HepG2 (cell line): ENCODE data around the gene AMOTL1.

Experiments used
- DPF2 ChIP-seq: sonication (generic); formaldehyde crosslinking; IDR thresholded peaks from 2 replicates; pipeline ENCODE4 v1.4.0; 2020; ENCODE audit warnings: mild to moderate bottlenecking, low read depth, missing genetic modification reagents, borderline replicate concordance
- ESRRA ChIP-seq: sonication (generic); formaldehyde crosslinking; IDR thresholded peaks from 2 replicates; pipeline ENCODE4 v1.5.1; 2020; ENCODE audit warnings: mild to moderate bottlenecking, low read depth, missing genetic modification reagents
- NFIC ChIP-seq: IDR thresholded peaks from 2 replicates; pipeline ENCODE4 v1.6.1; 2012; ENCODE audit warnings: mild to moderate bottlenecking, low read length, inconsistent platforms
- POLR2A ChIP-seq, 2 experiments: IDR thresholded peaks; 2 replicates each; pipeline ENCODE4 v1.6.1; 2011; ENCODE audit warnings: low read depth in 2 of 2, low read length in 2 of 2, mild to moderate bottlenecking in 1 of 2, moderate library complexity in 1 of 2; ENCODE audit not compliant: insufficient read depth in 1 of 2
- RAD21 ChIP-seq: fragments of 450-650 bp; formaldehyde crosslinking; IDR thresholded peaks from 2 replicates; pipeline ENCODE4 v1.5.0; 2020; ENCODE audit warnings: mild to moderate bottlenecking
- RNF2 ChIP-seq: fragments of 450-650 bp; conservative IDR thresholded peaks from 2 replicates; pipeline ENCODE4 v1.6.1; 2016; ENCODE audit warnings: low read depth
- ZNF747 ChIP-seq: sonication (generic); formaldehyde crosslinking; IDR thresholded peaks from 2 replicates; pipeline ENCODE4 v1.8.1; 2023; ENCODE audit warnings: missing genetic modification reagents, mild to moderate bottlenecking, borderline replicate concordance
- ZNF782 ChIP-seq: sonication (generic); formaldehyde crosslinking; IDR thresholded peaks from 2 replicates; pipeline ENCODE4 v1.4.0; 2020; ENCODE audit warnings: missing genetic modification reagents, mild to moderate bottlenecking, borderline replicate concordance
- TF ChIP-seq, protein P1 (sequence below): sonication (generic); formaldehyde crosslinking; IDR thresholded peaks from 2 replicates; pipeline ENCODE4 v1.5.0; 2020; ENCODE audit warnings: mild to moderate bottlenecking, missing genetic modification reagents, moderate library complexity
- TF ChIP-seq, protein P2 (sequence below): sonication (generic); formaldehyde crosslinking; IDR thresholded peaks from 2 replicates; pipeline ENCODE4 v1.4.0; 2020; ENCODE audit warnings: missing genetic modification reagents
- TF ChIP-seq, protein P3 (sequence below): IDR thresholded peaks from 2 replicates; pipeline ENCODE4 v1.6.1; 2018; ENCODE audit warnings: missing genetic modification reagents
- TF ChIP-seq, protein P4 (sequence below): IDR thresholded peaks from 2 replicates; pipeline ENCODE4 v1.6.1; 2012; ENCODE audit warnings: inconsistent platforms
- TF ChIP-seq, protein P5 (sequence below): IDR thresholded peaks from 2 replicates; pipeline ENCODE4 v1.6.1; 2016

DNA sequence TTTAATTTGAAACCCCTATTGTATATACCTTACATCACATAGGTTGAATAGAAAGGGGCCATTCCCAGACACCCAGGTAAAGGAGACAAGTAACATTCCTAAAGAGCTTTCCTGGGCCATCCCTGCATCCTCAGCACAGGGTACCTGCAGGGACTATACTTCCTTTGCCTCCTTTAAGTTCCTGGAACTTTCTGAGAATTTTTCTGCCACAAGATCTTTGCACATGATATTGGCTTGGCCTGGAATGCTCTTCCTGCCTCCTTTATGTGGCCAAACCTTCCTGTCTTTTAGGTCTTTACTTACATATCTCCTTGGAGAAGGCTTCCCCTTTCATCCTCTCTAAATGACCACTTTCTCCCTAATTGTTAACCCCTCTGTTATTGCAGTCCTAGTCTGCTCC, 7.9 kb upstream of the AMOTL1 start:
- TF ChIP-seq ZNF782 (CRISPR knock-in tag): no peak
- no peak for TF ChIP-seq DPF2 (CRISPR knock-in tag)
- TF ChIP-seq RNF2: no peak
- no peak for TF ChIP-seq ESRRA
- TF ChIP-seq, protein P1, sequence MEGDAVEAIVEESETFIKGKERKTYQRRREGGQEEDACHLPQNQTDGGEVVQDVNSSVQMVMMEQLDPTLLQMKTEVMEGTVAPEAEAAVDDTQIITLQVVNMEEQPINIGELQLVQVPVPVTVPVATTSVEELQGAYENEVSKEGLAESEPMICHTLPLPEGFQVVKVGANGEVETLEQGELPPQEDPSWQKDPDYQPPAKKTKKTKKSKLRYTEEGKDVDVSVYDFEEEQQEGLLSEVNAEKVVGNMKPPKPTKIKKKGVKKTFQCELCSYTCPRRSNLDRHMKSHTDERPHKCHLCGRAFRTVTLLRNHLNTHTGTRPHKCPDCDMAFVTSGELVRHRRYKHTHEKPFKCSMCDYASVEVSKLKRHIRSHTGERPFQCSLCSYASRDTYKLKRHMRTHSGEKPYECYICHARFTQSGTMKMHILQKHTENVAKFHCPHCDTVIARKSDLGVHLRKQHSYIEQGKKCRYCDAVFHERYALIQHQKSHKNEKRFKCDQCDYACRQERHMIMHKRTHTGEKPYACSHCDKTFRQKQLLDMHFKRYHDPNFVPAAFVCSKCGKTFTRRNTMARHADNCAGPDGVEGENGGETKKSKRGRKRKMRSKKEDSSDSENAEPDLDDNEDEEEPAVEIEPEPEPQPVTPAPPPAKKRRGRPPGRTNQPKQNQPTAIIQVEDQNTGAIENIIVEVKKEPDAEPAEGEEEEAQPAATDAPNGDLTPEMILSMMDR: no peak
- no peak for TF ChIP-seq NFIC
- TF ChIP-seq RAD21 (CRISPR knock-in tag): no peak
- no peak for TF ChIP-seq ZNF747 (CRISPR knock-in tag)
- TF ChIP-seq, protein P2, sequence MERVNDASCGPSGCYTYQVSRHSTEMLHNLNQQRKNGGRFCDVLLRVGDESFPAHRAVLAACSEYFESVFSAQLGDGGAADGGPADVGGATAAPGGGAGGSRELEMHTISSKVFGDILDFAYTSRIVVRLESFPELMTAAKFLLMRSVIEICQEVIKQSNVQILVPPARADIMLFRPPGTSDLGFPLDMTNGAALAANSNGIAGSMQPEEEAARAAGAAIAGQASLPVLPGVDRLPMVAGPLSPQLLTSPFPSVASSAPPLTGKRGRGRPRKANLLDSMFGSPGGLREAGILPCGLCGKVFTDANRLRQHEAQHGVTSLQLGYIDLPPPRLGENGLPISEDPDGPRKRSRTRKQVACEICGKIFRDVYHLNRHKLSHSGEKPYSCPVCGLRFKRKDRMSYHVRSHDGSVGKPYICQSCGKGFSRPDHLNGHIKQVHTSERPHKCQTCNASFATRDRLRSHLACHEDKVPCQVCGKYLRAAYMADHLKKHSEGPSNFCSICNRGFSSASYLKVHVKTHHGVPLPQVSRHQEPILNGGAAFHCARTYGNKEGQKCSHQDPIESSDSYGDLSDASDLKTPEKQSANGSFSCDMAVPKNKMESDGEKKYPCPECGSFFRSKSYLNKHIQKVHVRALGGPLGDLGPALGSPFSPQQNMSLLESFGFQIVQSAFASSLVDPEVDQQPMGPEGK (CRISPR knock-in tag): no peak
- no peak for TF ChIP-seq POLR2A (IDR thresholded peaks at IDR 0.05; ENCODE audit: insufficient read depth in 1 of 2, low read depth in 2 of 2, low read length in 2 of 2)
- TF ChIP-seq, protein P3, sequence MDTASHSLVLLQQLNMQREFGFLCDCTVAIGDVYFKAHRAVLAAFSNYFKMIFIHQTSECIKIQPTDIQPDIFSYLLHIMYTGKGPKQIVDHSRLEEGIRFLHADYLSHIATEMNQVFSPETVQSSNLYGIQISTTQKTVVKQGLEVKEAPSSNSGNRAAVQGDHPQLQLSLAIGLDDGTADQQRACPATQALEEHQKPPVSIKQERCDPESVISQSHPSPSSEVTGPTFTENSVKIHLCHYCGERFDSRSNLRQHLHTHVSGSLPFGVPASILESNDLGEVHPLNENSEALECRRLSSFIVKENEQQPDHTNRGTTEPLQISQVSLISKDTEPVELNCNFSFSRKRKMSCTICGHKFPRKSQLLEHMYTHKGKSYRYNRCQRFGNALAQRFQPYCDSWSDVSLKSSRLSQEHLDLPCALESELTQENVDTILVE (CRISPR knock-in tag): no peak
- TF ChIP-seq, protein P4, sequence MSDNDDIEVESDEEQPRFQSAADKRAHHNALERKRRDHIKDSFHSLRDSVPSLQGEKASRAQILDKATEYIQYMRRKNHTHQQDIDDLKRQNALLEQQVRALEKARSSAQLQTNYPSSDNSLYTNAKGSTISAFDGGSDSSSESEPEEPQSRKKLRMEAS: no peak
- TF ChIP-seq, protein P5, sequence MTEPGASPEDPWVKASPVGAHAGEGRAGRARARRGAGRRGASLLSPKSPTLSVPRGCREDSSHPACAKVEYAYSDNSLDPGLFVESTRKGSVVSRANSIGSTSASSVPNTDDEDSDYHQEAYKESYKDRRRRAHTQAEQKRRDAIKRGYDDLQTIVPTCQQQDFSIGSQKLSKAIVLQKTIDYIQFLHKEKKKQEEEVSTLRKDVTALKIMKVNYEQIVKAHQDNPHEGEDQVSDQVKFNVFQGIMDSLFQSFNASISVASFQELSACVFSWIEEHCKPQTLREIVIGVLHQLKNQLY (CRISPR knock-in tag): no peak
